ENCODE data around the gene ZNF619. TPM values are rescaled to one million over a fixed set of nuclear protein-coding genes. Genes with fewer than 3 reads are reported as not detected.

Gene ZNF619
- total and polyA plus RNA-seq, 2 of the 13 experiments (the other 11 are each of a cell fraction or from before 2014, with no cell fraction given) = 0.83 to 5.2 TPM

- TF ChIP-seq HES4 (CRISPR knock-in tag; IDR thresholded peaks at IDR 0.05; ENCODE audit: borderline replicate concordance) (no peak), NFRKB (IDR thresholded peaks at IDR 0.05) (no peak), KMT2A (CRISPR knock-in tag; IDR thresholded peaks at IDR 0.05) (peak; percentile 96), GTF3A (CRISPR knock-in tag; conservative IDR thresholded peaks at IDR 0.05) (no peak), SIN3A (IDR thresholded peaks at IDR 0.05; ENCODE audit: borderline replicate concordance, low read depth, low read length) (peak; percentile 85; the same call in 1 of the 2 replicates), ZNF501 (CRISPR knock-in tag; IDR thresholded peaks at IDR 0.05) (peak; percentile 98), AGO1 (IDR thresholded peaks at IDR 0.05; ENCODE audit: low read depth, low read length, poor library complexity, severe bottlenecking) (no peak), ARID3A (IDR thresholded peaks at IDR 0.05; ENCODE audit: low read depth, low read length) (no peak), U2AF2 (IDR thresholded peaks at IDR 0.05; ENCODE audit: low read depth, low read length) (no peak), KLF12 (CRISPR knock-in tag; IDR thresholded peaks at IDR 0.05; ENCODE audit: borderline replicate concordance) (peak; percentile 98; the same call in 1 of the 2 replicates), KDM3A (CRISPR knock-in tag; IDR thresholded peaks at IDR 0.05; ENCODE audit: low read depth) (peak; percentile 98), ZNF496 (CRISPR knock-in tag; IDR thresholded peaks at IDR 0.05; ENCODE audit: insufficient replicate concordance) (no peak), MBNL3 (CRISPR knock-in tag; conservative IDR thresholded peaks at IDR 0.05) (no peak), NFATC3 (CRISPR knock-in tag; IDR thresholded peaks at IDR 0.05) (no peak; the same call in 1 of the 2 replicates), ZNF10 (CRISPR knock-in tag; IDR thresholded peaks at IDR 0.05; ENCODE audit: borderline replicate concordance, low read depth) (no peak), RBFOX2 (IDR thresholded peaks at IDR 0.05; ENCODE audit: low read depth, low read length) (peak; percentile 96), GATA4 (IDR thresholded peaks at IDR 0.05; ENCODE audit: borderline replicate concordance, low read depth) (no peak), KLF15 (CRISPR knock-in tag; IDR thresholded peaks at IDR 0.05; ENCODE audit: borderline replicate concordance) (no peak; the same call in 1 of the 2 replicates), KAT2B (IDR thresholded peaks at IDR 0.05; ENCODE audit: borderline replicate concordance, low read depth, low read length) (no peak), ZNF878 (CRISPR knock-in tag; IDR thresholded peaks at IDR 0.05) (peak; percentile 63; the same call in 1 of the 2 replicates), ONECUT2 (CRISPR knock-in tag; IDR thresholded peaks at IDR 0.05) (no peak), GATAD2A (CRISPR knock-in tag; IDR thresholded peaks at IDR 0.05) (peak; percentile 64), ASH2L (IDR thresholded peaks at IDR 0.05; ENCODE audit: insufficient read length, low read depth, low read length) (peak; percentile 82), SOX5 (CRISPR knock-in tag; IDR thresholded peaks at IDR 0.05; ENCODE audit: borderline replicate concordance) (peak; percentile 40), ETV5 (CRISPR knock-in tag; IDR thresholded peaks at IDR 0.05; ENCODE audit: borderline replicate concordance) (peak; percentile 89), PHF21A (CRISPR knock-in tag; IDR thresholded peaks at IDR 0.05) (peak; percentile 44; the same call in 1 of the 2 replicates), STAG1 (CRISPR knock-in tag; IDR thresholded peaks at IDR 0.05) (peak; percentile 27), KDM2A (CRISPR knock-in tag; IDR thresholded peaks at IDR 0.05; ENCODE audit: borderline replicate concordance, low read depth) (peak; percentile 96), IRF2 (CRISPR knock-in tag; IDR thresholded peaks at IDR 0.05) (peak; percentile 87)
- TF ChIP-seq, protein P1, sequence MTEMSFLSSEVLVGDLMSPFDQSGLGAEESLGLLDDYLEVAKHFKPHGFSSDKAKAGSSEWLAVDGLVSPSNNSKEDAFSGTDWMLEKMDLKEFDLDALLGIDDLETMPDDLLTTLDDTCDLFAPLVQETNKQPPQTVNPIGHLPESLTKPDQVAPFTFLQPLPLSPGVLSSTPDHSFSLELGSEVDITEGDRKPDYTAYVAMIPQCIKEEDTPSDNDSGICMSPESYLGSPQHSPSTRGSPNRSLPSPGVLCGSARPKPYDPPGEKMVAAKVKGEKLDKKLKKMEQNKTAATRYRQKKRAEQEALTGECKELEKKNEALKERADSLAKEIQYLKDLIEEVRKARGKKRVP (CRISPR knock-in tag; IDR thresholded peaks at IDR 0.05) = 0 out of 4 replicates have a peak, but pooled peaks of 1 of the 2 experiments have one; percentile 46
Observed at GRCh38 chr3:40524568-40525285, 47.8 kb downstream of the ZNF619 start, which contains the start of gene ZNF621 (continued).

Data from HepG2 (cell line).